ENCODE measurements around the gene ALKBH6. TPM values are rescaled to one million over a fixed set of nuclear protein-coding genes. Genes with fewer than 3 reads are reported as not detected.

Gene ALKBH6
- total and polyA plus RNA-seq, 2 of the 13 experiments (the other 11 are each of a cell fraction or from before 2014, with no cell fraction given): 13.7 to 18.1 TPM

- H2AFZ ChIP-seq (ENCODE audit: low read length): no peak overlapping the region
- H3K79me2 ChIP-seq (ENCODE audit: insufficient read depth, low read length): peaks cover 18% of the 10 kb centered on the region
- H3K27ac ChIP-seq (ENCODE audit: extremely low read length, insufficient read depth, low read length): peak overlapping the region; percentile 42
- POLR2A ChIA-PET: interaction anchor here (0.7 to 4.2 kb wide), 6 partner anchors 17 to 223 kb away, joined by 3 to 14 read pairs (median 4); partner anchors contain the start of genes ALKBH6, SYNE4, THAP8 and WDR62
- intact Hi-C loops (cut with micrococcal nuclease; ENCODE audit: unreplicated experiment) (no loop called here), in situ Hi-C loops (cut with HindIII; ENCODE audit: extremely low pct_ligation_motif_present, low pct_unique_long_range_greater_than_20kb) (no loop called here)
- H3K27me3 ChIP-seq (ENCODE audit: control insufficient read depth in 1 of 2, insufficient read depth in 2 of 2, low read length in 2 of 2): peaks cover 0 to under 1% of the 10 kb centered on the region in 2 experiments; a peak in 3 of 5 replicates
- CTCF ChIA-PET (ENCODE audit: low intra/inter-chr PET ratio, low total read pairs): no interaction called here
- no peak overlapping the region for H3K9ac ChIP-seq (ENCODE audit: insufficient read depth, low read depth, low read length)
- peak overlapping the region; percentile 49 for H3K4me2 ChIP-seq (ENCODE audit: low read depth, low read length)
- TF ChIP-seq BCL6 (CRISPR knock-in tag; IDR thresholded peaks at IDR 0.05): peak; percentile 5; the same call in 1 of the 2 replicates
- no peak for TF ChIP-seq IKZF5 (CRISPR knock-in tag; IDR thresholded peaks at IDR 0.05)
- TF ChIP-seq USF2 (IDR thresholded peaks at IDR 0.05; ENCODE audit: low read depth, low read length): no peak
- peak; percentile 39; the same call in 1 of the 2 replicates for TF ChIP-seq USF2 (CRISPR knock-in tag; IDR thresholded peaks at IDR 0.05; ENCODE audit: borderline replicate concordance)
- TF ChIP-seq ZNF362 (CRISPR knock-in tag; IDR thresholded peaks at IDR 0.05; ENCODE audit: borderline replicate concordance): peak; percentile 5; the same call in 1 of the 2 replicates
- TF ChIP-seq ZNF296 (CRISPR knock-in tag; conservative IDR thresholded peaks at IDR 0.05): no peak
- TF ChIP-seq ZNF121 (CRISPR knock-in tag; IDR thresholded peaks at IDR 0.05): peak; percentile 63; the same call in 1 of the 2 replicates
- TF ChIP-seq GATAD2A (CRISPR knock-in tag; IDR thresholded peaks at IDR 0.05): 0 out of 2 replicates have a peak, but pooled peaks have one; percentile 2
- H3K4me3 ChIP-seq (replicated peaks in 1 of 3; ENCODE audit: insufficient read depth in 1 of 3, low read depth in 2 of 3, low read length in 3 of 3): no peak overlapping the region
- H3K9me3 ChIP-seq (ENCODE audit: low read length): no peaks in the 10 kb centered on the region
- no TSS peak for BruUV-seq (replicated peaks)
- H3K36me3 ChIP-seq (replicated peaks in 1 of 2; ENCODE audit: control insufficient read depth in 1 of 2, insufficient read depth in 2 of 2, low read length in 2 of 2): no peaks in the 10 kb centered on the region
- FAIRE-seq (no peak), DNase-seq (ENCODE audit: low spot score) (no peak), ATAC-seq (no peak)
- peaks cover 5% of the 10 kb centered on the region for H4K20me1 ChIP-seq (ENCODE audit: insufficient read depth, low read length)
- H3K4me1 ChIP-seq (ENCODE audit: insufficient read depth, low read length): peaks cover 34% of the 10 kb centered on the region
- WGBS (ENCODE audit: low lambda C conversion rate): 38% methylated on average over 7 of the region's 7 CpGs
Observed at GRCh38 chr19:35991731-35992450, 22.1 kb downstream of the ALKBH6 start.

Measured in HepG2 (cell line).